A673 (cell line): Measurements from ENCODE around the gene HPCAL4.

Source experiments
- CTCF ChIP-seq: fragments of 300-800, 200-600 bp; sonication (generic); conservative IDR thresholded peaks from 2 replicates; pipeline ENCODE4 v1.5.1; 2017; ENCODE audit warnings: low read depth, mild to moderate bottlenecking, antibody characterized with exemption, low read length, moderate library complexity, mixed read lengths
- EZH2 ChIP-seq: fragments of 200-600 bp; sonication (generic); IDR thresholded peaks from 2 replicates; pipeline ENCODE4 v1.6.1; 2017; ENCODE audit warnings: borderline replicate concordance, low read depth, mild to moderate bottlenecking, mixed read lengths, antibody characterized with exemption, low read length; ENCODE audit not compliant: poor library complexity, severe bottlenecking

GRCh38 chr1:39691383-39692151, at the start of gene HPCAL4:
- TF ChIP-seq CTCF (no peak), EZH2 (no peak)
